ENCODE measurements around the gene MDFI. TPM values are rescaled to one million over a fixed set of nuclear protein-coding genes. Genes with fewer than 3 reads are reported as not detected.

The MDFI gene
- total RNA-seq, 1 donor from 2014 or later: 94.5 TPM

DNA sequence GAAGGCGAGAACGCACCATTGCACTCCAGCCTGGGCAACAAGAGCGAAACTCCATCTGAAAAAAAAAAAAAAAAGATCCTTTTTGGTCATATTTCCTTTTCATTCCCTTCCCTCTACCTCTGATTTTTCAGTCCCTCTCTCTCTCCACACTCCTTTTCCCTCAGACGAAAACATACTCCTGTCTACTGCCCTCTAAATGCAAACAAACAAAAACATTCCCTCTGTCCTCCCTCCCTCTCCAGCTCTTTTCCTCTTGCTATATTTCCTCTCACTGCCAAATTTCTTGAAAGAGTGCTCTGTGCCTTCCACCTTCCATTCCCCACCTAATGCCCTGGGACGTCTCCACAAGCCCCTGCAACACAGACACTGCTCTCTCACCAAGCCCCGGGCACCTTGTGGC is 14.9 kb upstream of the MDFI start:
- H3K36me3 Mint-ChIP-seq: no peaks in the 10 kb centered on the region
- DNase-seq (ENCODE audit: extremely low spot score, unreplicated experiment): no peak
- no peak overlapping the region for H3K4me3 Mint-ChIP-seq
- H3K27ac Mint-ChIP-seq: peak overlapping the region; percentile 77
- no peaks in the 10 kb centered on the region for H3K9me3 Mint-ChIP-seq
- H3K27me3 Mint-ChIP-seq: no peaks in the 10 kb centered on the region
- TF ChIP-seq, protein P1, sequence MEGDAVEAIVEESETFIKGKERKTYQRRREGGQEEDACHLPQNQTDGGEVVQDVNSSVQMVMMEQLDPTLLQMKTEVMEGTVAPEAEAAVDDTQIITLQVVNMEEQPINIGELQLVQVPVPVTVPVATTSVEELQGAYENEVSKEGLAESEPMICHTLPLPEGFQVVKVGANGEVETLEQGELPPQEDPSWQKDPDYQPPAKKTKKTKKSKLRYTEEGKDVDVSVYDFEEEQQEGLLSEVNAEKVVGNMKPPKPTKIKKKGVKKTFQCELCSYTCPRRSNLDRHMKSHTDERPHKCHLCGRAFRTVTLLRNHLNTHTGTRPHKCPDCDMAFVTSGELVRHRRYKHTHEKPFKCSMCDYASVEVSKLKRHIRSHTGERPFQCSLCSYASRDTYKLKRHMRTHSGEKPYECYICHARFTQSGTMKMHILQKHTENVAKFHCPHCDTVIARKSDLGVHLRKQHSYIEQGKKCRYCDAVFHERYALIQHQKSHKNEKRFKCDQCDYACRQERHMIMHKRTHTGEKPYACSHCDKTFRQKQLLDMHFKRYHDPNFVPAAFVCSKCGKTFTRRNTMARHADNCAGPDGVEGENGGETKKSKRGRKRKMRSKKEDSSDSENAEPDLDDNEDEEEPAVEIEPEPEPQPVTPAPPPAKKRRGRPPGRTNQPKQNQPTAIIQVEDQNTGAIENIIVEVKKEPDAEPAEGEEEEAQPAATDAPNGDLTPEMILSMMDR (conservative IDR thresholded peaks at IDR 0.05): no peak
- peaks cover 43% of the 10 kb centered on the region for H3K4me1 Mint-ChIP-seq (ENCODE audit: unreplicated experiment)

DNA sequence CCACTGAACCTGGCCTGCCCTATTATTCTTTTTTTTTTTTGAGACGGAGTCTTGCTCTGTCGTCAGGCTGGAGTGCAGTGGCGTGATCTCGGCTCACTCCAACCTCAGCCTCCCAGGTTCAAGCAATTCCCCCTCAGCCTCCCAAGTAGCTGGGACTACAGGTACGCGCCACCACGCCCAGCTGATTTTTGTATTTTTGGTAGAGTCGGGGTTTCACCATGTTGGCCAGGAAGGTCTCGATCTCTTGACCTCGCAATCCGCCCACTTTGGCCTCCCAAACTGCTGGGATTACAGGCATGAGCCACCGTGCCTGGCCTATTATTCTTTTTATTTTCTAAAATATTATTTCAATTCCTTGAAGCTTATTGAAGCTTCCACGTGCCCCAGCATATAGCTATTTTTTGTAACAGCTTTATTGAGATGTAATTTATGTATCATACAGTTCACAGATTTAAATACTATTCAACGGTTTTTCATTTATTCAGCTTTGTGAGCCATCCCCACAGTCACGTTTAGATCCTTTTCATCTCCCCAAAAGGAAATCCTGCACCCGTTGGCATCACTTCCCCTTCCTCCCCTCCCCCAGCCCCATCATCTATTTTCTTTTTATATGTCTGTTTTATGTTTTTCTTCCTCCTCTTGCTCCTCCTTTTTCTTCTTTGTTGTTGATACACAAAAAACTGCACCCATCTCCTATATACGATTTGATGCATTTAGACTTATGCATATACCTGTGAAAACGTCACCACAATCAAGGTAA is 13.5 kb upstream of the MDFI start:
- no peaks in the 10 kb centered on the region for H3K27me3 Mint-ChIP-seq
- TF ChIP-seq, protein P1 (conservative IDR thresholded peaks at IDR 0.05): no peak

DNA sequence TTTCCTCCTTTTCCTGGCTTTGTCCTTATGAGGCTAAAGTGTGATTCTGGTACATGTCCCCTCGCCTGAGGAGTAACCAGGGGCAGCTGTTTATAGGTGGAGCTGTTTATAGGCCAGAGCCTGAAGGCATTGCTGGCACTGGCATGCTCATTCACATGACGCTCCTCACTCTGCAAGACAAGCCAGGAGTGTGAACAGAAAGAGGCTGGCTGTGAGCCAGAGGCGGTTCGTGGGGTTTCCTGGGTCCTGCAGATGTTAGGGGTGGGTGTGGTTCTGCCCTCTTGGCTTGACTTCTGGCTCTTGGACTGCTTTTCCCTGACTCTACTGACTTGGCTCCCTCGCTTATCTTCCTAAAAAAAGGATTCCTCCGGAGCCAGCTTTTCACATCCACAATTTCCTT is 12.8 kb upstream of the MDFI start:
- TF ChIP-seq, protein P1 (conservative IDR thresholded peaks at IDR 0.05): no peak
- H3K27ac Mint-ChIP-seq: no peak overlapping the region
- H3K27me3 Mint-ChIP-seq: no peaks in the 10 kb centered on the region

More for the DNA sequence above, 13.5 kb upstream of the MDFI start:
- Mint-ChIP-seq H3K27ac (no peak overlapping the region), H3K4me1 (ENCODE audit: unreplicated experiment) (peaks cover 37% of the 10 kb centered on the region), H3K36me3 (no peaks in the 10 kb centered on the region), H3K9me3 (no peaks in the 10 kb centered on the region), H3K4me3 (no peak overlapping the region)
- no peak for DNase-seq (ENCODE audit: extremely low spot score, unreplicated experiment)

DNA sequence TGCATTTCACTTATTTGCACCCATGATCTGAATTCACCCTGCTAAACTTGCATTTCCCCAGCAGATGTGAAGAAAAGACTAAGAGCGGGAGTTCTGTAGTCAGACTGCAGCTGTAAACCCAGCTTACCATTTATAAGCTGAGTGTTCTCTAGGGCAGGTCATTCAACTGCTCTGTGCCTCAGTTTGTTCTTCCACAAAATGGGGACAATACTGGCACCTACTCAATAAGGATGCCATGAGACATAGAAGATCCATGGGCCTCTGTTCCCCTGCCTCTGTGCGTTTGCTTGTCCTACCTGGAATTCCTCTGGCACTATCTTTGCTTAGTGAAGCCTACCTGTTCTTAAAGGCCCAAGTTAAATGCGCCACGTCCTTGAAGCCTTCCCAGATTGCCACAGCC is 12.2 kb upstream of the MDFI start:
- TF ChIP-seq, protein P1 (conservative IDR thresholded peaks at IDR 0.05): no peak
- Mint-ChIP-seq H3K27me3 (no peaks in the 10 kb centered on the region), H3K27ac (no peak overlapping the region), H3K4me3 (no peak overlapping the region), H3K4me1 (ENCODE audit: unreplicated experiment) (peaks cover 41% of the 10 kb centered on the region), H3K9me3 (no peaks in the 10 kb centered on the region), H3K36me3 (no peaks in the 10 kb centered on the region)
- no peak for DNase-seq (ENCODE audit: extremely low spot score, unreplicated experiment)

More for the DNA sequence above, 12.8 kb upstream of the MDFI start:
- peaks cover 37% of the 10 kb centered on the region for H3K4me1 Mint-ChIP-seq (ENCODE audit: unreplicated experiment)
- no peak overlapping the region for H3K4me3 Mint-ChIP-seq
- no peak for DNase-seq (ENCODE audit: extremely low spot score, unreplicated experiment)
- no peaks in the 10 kb centered on the region for H3K36me3 Mint-ChIP-seq
- no peaks in the 10 kb centered on the region for H3K9me3 Mint-ChIP-seq

DNA sequence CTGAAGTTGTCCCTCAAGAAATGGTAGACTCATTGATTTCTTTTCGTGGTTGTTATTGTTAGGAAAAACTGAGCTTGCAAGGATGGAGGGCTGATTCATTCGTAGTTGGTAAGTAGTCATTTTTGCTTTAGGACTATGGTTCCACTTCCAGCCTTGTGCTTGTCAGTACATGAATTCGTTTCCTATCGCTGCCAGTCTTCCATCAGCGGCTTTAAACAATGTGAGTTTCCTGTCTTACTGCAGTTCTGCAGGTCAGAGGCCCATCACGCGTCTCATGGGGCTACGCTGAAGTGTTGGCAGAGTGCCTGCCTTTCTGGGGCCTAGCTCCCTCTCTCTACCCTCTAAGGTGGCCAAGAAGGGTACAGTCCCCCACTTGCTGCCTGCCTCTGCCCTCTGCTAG is 11.4 kb upstream of the MDFI start:
- H3K27me3 Mint-ChIP-seq: peaks cover 6% of the 10 kb centered on the region
- no peaks in the 10 kb centered on the region for H3K9me3 Mint-ChIP-seq
- H3K27ac Mint-ChIP-seq: no peak overlapping the region
- no peaks in the 10 kb centered on the region for H3K36me3 Mint-ChIP-seq
- H3K4me1 Mint-ChIP-seq (ENCODE audit: unreplicated experiment): peaks cover 45% of the 10 kb centered on the region
- no peak overlapping the region for H3K4me3 Mint-ChIP-seq
- DNase-seq (ENCODE audit: extremely low spot score, unreplicated experiment): no peak
- TF ChIP-seq, protein P1 (conservative IDR thresholded peaks at IDR 0.05): no peak
